GM23338 (cell line): ENCODE data around the gene RNASE3. TPM values are rescaled to one million over a fixed set of nuclear protein-coding genes. Genes with fewer than 3 reads are reported as not detected.

Experiments used
- ATAC-seq: fragments of 200-7000 bp; cut with Tn5 transposase; 3 replicates; pipeline ENCODE4 v1.9.1; 2020
- DNase-seq: peaks from one replicate; pipeline ENCODE4 v3.0.0-alpha.2; 2015; ENCODE audit warnings: low spot score
- H2AFZ ChIP-seq: fragments of 200-600 bp; sonication (generic); 2 replicates; pipeline ENCODE4 v1.8.0; 2016; ENCODE audit warnings: antibody characterized with exemption, mild to moderate bottlenecking, moderate library complexity
- H3F3A ChIP-seq: fragments of 200-600 bp; sonication (generic); replicated peaks from 2 replicates; pipeline ENCODE4 v1.8.0; 2017; ENCODE audit warnings: antibody characterized with exemption, mixed run types, low read depth
- H3K27ac ChIP-seq: fragments of 200-600 bp; sonication (generic); 2 replicates; pipeline ENCODE4 v1.6.1; 2016; ENCODE audit warnings: low read depth
- H3K27me3 ChIP-seq: fragments of 200-600 bp; sonication (generic); 2 replicates; pipeline ENCODE4 v1.8.0; 2016; ENCODE audit warnings: mild to moderate bottlenecking, mixed run types, moderate library complexity; ENCODE audit not compliant: insufficient read depth
- H3K36me3 ChIP-seq: fragments of 200-600 bp; sonication (generic); 2 replicates; pipeline ENCODE4 v1.8.0; 2016; ENCODE audit warnings: mild to moderate bottlenecking; ENCODE audit not compliant: insufficient read depth
- H3K4me1 ChIP-seq: fragments of 200-600 bp; sonication (generic); 2 replicates; pipeline ENCODE4 v1.8.0; 2016; ENCODE audit warnings: mild to moderate bottlenecking, moderate library complexity; ENCODE audit not compliant: insufficient read depth
- H3K4me2 ChIP-seq: fragments of 200-600 bp; sonication (generic); 2 replicates; pipeline ENCODE4 v1.7.1; 2017; ENCODE audit warnings: mixed run types
- H3K4me3 ChIP-seq: fragments of 200-600 bp; sonication (generic); 2 replicates; pipeline ENCODE4 v1.6.1; 2016; ENCODE audit warnings: mixed run types
- H3K79me2 ChIP-seq: fragments of 200-600 bp; sonication (generic); replicated peaks from 2 replicates; pipeline ENCODE4 v1.8.0; 2017; ENCODE audit warnings: mild to moderate bottlenecking; ENCODE audit not compliant: insufficient read depth
- H3K9me2 ChIP-seq: fragments of 200-600 bp; sonication (generic); 2 replicates; pipeline ENCODE4 v1.8.0; 2017; ENCODE audit not compliant: insufficient read depth
- H4K20me1 ChIP-seq: fragments of 200-600 bp; sonication (generic); replicated peaks from 2 replicates; pipeline ENCODE4 v1.8.0; 2017; ENCODE audit warnings: mild to moderate bottlenecking; ENCODE audit not compliant: insufficient read depth
- H3K27ac Mint-ChIP-seq: 2 replicates; pipeline ENCODE4 v1.8.0; 2020; ENCODE audit warnings: inconsistent platforms, mild to moderate bottlenecking, moderate library complexity, mixed read lengths
- H3K27me3 Mint-ChIP-seq: 3 replicates; pipeline ENCODE4 v1.8.0; 2022; ENCODE audit warnings: low read depth, mild to moderate bottlenecking, moderate library complexity, mixed read lengths, inconsistent platforms; ENCODE audit not compliant: insufficient read depth, poor library complexity
- H3K36me3 Mint-ChIP-seq: 3 replicates; pipeline ENCODE4 v1.8.0; 2021; ENCODE audit warnings: low read depth, mild to moderate bottlenecking, inconsistent platforms, moderate library complexity, mixed read lengths
- H3K4me1 Mint-ChIP-seq: 3 replicates; pipeline ENCODE4 v1.8.0; 2020; ENCODE audit warnings: mild to moderate bottlenecking, inconsistent platforms, mixed read lengths
- H3K4me3 Mint-ChIP-seq: 3 replicates; pipeline ENCODE4 v1.8.0; 2021; ENCODE audit warnings: moderate library complexity, mild to moderate bottlenecking, inconsistent platforms, mixed read lengths
- H3K9me3 Mint-ChIP-seq: 3 replicates; pipeline ENCODE4 v1.8.0; 2020; ENCODE audit warnings: moderate library complexity, mild to moderate bottlenecking, inconsistent platforms, mixed read lengths
- ZNF331 ChIP-seq: fragments of 250-450 bp; sonication (Bioruptor Pico); IDR thresholded peaks from 2 replicates; pipeline ENCODE4 v1.5.0; 2020; ENCODE audit warnings: low read depth, mild to moderate bottlenecking, moderate library complexity
- polyA plus RNA-seq: library from polyadenylated mRNA; unstranded; fragments of >200 nt; fragmentation: Nextera tagmentation; extraction: Ambion mirVana; gene quantifications from 2 replicates; pipeline ENCODE4 v1.2.1, GENCODE V29; 2016
- total RNA-seq: library from RNA; depleted of rRNA; stranded (reverse); fragments of >200 nt; shearing (Covaris generic); gene quantifications from 2 replicates; pipeline ENCODE4 v1.2.3, GENCODE V29; 2014
- TF ChIP-seq, protein P1 (sequence below): fragments of 250-450 bp; sonication (Bioruptor Pico); IDR thresholded peaks from 2 replicates; pipeline ENCODE4 v1.5.0; 2020; ENCODE audit warnings: mild to moderate bottlenecking, moderate library complexity
- TF ChIP-seq, protein P2 (sequence below), 2 experiments: fragments of 200-600 bp in 1 of 2; sonication (generic) in 1 of 2; conservative IDR thresholded peaks; 2 replicates each; pipeline versions ENCODE4 v1.5.1 to v1.6.1; 2016 to 2017; ENCODE audit warnings: antibody characterized with exemption in 2 of 2, low read depth in 2 of 2, mild to moderate bottlenecking in 2 of 2, moderate library complexity in 1 of 2
- TF ChIP-seq, protein P3 (sequence below): IDR thresholded peaks from one replicate; pipeline ENCODE4 v1.6.1; 2018; ENCODE audit warnings: antibody characterized with exemption; ENCODE audit not compliant: unreplicated experiment

The RNASE3 gene
- total and polyA plus RNA-seq, 2 experiments from 2014 or later = not detected

DNA sequence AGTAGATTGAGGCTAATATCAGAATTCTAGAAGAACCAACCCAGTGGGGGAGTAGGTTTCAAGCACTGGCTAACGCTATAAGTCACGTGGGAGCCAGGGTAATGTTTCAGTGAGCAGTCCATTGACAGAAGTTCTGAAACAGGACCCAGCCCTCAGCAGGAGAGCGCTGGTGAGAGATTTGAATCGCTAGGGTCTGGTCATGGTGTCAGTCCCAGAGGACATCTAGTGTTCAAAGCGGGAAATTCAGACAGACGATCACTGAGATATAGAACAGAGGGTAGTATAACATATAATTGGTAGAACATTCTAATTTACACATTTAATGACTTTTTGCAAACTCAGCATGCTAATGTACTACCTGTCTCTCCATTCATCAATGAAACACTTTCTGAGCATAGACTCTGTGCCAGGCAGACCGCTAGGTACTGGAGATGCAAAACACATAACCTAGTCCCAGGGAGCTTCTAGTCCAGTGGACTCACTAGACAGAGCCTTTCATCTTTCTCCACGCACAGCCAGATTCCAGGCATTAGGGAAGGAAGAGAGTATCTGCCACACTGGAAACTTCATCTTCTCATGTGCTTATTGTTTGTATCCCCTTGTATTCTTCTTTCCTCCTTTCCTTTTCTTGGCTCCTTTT, 35.4 kb upstream of the RNASE3 start:
- Histone ChIP-seq H3K27ac (no peak overlapping the region), H3K9me2 (no peaks in the 10 kb centered on the region), H3K79me2 (no peaks in the 10 kb centered on the region), H3K4me3 (no peak overlapping the region), H3K4me1 (peaks cover 8% of the 10 kb centered on the region; the same call in 1 of the 2 replicates), H2AFZ (0 out of 2 replicates have a peak overlapping the region, but pooled peaks have one; percentile 34), H4K20me1 (no peaks in the 10 kb centered on the region), H3F3A (no peaks in the 10 kb centered on the region), H3K36me3 (no peaks in the 10 kb centered on the region), H3K27me3 (no peaks in the 10 kb centered on the region), H3K4me2 (peak overlapping the region; percentile 30; the same call in 1 of the 2 replicates)
- H3K4me1 Mint-ChIP-seq = peaks cover 17% of the 10 kb centered on the region
- peaks cover 3% of the 10 kb centered on the region; the same call in 1 of the 3 replicates for H3K9me3 Mint-ChIP-seq
- H3K27ac Mint-ChIP-seq = no peak overlapping the region
- peaks cover 3% of the 10 kb centered on the region for H3K27me3 Mint-ChIP-seq
- DNase-seq (peak; percentile 87), ATAC-seq (peak; percentile 89)
- H3K36me3 Mint-ChIP-seq = no peaks in the 10 kb centered on the region
- TF ChIP-seq, protein P1, sequence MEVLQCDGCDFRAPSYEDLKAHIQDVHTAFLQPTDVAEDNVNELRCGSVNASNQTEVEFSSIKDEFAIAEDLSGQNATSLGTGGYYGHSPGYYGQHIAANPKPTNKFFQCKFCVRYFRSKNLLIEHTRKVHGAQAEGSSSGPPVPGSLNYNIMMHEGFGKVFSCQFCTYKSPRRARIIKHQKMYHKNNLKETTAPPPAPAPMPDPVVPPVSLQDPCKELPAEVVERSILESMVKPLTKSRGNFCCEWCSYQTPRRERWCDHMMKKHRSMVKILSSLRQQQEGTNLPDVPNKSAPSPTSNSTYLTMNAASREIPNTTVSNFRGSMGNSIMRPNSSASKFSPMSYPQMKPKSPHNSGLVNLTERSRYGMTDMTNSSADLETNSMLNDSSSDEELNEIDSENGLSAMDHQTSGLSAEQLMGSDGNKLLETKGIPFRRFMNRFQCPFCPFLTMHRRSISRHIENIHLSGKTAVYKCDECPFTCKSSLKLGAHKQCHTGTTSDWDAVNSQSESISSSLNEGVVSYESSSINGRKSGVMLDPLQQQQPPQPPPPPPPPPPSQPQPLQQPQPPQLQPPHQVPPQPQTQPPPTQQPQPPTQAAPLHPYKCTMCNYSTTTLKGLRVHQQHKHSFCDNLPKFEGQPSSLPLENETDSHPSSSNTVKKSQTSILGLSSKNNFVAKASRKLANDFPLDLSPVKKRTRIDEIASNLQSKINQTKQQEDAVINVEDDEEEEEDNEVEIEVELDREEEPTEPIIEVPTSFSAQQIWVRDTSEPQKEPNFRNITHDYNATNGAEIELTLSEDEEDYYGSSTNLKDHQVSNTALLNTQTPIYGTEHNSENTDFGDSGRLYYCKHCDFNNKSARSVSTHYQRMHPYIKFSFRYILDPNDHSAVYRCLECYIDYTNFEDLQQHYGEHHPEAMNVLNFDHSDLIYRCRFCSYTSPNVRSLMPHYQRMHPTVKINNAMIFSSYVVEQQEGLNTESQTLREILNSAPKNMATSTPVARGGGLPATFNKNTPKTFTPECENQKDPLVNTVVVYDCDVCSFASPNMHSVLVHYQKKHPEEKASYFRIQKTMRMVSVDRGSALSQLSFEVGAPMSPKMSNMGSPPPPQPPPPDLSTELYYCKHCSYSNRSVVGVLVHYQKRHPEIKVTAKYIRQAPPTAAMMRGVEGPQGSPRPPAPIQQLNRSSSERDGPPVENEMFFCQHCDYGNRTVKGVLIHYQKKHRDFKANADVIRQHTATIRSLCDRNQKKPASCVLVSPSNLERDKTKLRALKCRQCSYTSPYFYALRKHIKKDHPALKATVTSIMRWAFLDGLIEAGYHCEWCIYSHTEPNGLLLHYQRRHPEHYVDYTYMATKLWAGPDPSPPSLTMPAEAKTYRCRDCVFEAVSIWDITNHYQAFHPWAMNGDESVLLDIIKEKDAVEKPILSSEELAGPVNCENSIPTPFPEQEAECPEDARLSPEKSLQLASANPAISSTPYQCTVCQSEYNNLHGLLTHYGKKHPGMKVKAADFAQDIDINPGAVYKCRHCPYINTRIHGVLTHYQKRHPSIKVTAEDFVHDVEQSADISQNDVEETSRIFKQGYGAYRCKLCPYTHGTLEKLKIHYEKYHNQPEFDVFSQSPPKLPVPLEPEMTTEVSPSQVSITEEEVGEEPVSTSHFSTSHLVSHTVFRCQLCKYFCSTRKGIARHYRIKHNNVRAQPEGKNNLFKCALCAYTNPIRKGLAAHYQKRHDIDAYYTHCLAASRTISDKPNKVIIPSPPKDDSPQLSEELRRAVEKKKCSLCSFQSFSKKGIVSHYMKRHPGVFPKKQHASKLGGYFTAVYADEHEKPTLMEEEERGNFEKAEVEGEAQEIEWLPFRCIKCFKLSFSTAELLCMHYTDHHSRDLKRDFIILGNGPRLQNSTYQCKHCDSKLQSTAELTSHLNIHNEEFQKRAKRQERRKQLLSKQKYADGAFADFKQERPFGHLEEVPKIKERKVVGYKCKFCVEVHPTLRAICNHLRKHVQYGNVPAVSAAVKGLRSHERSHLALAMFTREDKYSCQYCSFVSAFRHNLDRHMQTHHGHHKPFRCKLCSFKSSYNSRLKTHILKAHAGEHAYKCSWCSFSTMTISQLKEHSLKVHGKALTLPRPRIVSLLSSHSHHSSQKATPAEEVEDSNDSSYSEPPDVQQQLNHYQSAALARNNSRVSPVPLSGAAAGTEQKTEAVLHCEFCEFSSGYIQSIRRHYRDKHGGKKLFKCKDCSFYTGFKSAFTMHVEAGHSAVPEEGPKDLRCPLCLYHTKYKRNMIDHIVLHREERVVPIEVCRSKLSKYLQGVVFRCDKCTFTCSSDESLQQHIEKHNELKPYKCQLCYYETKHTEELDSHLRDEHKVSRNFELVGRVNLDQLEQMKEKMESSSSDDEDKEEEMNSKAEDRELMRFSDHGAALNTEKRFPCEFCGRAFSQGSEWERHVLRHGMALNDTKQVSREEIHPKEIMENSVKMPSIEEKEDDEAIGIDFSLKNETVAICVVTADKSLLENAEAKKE (CRISPR knock-in tag) = 0 out of 2 replicates have a peak, but pooled peaks have one; percentile 2
- TF ChIP-seq, protein P2, sequence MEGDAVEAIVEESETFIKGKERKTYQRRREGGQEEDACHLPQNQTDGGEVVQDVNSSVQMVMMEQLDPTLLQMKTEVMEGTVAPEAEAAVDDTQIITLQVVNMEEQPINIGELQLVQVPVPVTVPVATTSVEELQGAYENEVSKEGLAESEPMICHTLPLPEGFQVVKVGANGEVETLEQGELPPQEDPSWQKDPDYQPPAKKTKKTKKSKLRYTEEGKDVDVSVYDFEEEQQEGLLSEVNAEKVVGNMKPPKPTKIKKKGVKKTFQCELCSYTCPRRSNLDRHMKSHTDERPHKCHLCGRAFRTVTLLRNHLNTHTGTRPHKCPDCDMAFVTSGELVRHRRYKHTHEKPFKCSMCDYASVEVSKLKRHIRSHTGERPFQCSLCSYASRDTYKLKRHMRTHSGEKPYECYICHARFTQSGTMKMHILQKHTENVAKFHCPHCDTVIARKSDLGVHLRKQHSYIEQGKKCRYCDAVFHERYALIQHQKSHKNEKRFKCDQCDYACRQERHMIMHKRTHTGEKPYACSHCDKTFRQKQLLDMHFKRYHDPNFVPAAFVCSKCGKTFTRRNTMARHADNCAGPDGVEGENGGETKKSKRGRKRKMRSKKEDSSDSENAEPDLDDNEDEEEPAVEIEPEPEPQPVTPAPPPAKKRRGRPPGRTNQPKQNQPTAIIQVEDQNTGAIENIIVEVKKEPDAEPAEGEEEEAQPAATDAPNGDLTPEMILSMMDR (conservative IDR thresholded peaks at IDR 0.05; ENCODE audit: low read depth in 2 of 2) = peak; percentile 73 to 77
- TF ChIP-seq ZNF331 (CRISPR knock-in tag) = no peak
- TF ChIP-seq, protein P3, sequence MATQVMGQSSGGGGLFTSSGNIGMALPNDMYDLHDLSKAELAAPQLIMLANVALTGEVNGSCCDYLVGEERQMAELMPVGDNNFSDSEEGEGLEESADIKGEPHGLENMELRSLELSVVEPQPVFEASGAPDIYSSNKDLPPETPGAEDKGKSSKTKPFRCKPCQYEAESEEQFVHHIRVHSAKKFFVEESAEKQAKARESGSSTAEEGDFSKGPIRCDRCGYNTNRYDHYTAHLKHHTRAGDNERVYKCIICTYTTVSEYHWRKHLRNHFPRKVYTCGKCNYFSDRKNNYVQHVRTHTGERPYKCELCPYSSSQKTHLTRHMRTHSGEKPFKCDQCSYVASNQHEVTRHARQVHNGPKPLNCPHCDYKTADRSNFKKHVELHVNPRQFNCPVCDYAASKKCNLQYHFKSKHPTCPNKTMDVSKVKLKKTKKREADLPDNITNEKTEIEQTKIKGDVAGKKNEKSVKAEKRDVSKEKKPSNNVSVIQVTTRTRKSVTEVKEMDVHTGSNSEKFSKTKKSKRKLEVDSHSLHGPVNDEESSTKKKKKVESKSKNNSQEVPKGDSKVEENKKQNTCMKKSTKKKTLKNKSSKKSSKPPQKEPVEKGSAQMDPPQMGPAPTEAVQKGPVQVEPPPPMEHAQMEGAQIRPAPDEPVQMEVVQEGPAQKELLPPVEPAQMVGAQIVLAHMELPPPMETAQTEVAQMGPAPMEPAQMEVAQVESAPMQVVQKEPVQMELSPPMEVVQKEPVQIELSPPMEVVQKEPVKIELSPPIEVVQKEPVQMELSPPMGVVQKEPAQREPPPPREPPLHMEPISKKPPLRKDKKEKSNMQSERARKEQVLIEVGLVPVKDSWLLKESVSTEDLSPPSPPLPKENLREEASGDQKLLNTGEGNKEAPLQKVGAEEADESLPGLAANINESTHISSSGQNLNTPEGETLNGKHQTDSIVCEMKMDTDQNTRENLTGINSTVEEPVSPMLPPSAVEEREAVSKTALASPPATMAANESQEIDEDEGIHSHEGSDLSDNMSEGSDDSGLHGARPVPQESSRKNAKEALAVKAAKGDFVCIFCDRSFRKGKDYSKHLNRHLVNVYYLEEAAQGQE = peak; percentile 48
- H3K4me3 Mint-ChIP-seq = no peak overlapping the region
